ENCODE measurements around the gene ACTR10.
A peak's percentile ranks its signal among the peaks of the same experiment; 100 is the strongest.
"Not testable (repeated sequence)": the region's sequence is repeated elsewhere in the genome, so short reads cannot be mapped to it uniquely, and the experiment has no call there.

ACTR10 gene

DNA sequence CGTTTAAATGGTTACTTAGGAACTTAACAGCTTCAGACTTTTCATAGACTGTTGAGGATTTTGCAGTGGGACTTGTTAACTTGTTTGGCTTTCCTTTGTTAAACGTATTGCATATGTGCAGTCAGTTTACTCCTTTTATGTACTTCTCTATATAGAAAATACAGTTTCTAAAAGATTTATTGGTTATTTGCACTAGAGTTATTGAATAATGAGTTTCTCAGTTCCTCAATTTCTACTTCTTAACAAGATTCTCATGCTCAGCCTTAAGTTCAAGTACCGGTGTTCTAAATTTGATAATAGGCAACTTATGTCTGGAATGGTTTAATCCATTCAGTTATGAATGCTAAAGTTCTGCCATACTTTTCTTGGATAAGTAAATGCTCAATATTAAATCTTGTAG lies 45.6 kb downstream of the ACTR10 start:
- peak overlapping the region; percentile 84 for H3K27ac ChIP-seq
- TF ChIP-seq, protein P1, sequence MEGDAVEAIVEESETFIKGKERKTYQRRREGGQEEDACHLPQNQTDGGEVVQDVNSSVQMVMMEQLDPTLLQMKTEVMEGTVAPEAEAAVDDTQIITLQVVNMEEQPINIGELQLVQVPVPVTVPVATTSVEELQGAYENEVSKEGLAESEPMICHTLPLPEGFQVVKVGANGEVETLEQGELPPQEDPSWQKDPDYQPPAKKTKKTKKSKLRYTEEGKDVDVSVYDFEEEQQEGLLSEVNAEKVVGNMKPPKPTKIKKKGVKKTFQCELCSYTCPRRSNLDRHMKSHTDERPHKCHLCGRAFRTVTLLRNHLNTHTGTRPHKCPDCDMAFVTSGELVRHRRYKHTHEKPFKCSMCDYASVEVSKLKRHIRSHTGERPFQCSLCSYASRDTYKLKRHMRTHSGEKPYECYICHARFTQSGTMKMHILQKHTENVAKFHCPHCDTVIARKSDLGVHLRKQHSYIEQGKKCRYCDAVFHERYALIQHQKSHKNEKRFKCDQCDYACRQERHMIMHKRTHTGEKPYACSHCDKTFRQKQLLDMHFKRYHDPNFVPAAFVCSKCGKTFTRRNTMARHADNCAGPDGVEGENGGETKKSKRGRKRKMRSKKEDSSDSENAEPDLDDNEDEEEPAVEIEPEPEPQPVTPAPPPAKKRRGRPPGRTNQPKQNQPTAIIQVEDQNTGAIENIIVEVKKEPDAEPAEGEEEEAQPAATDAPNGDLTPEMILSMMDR (conservative IDR thresholded peaks at IDR 0.05) = no peak

DNA sequence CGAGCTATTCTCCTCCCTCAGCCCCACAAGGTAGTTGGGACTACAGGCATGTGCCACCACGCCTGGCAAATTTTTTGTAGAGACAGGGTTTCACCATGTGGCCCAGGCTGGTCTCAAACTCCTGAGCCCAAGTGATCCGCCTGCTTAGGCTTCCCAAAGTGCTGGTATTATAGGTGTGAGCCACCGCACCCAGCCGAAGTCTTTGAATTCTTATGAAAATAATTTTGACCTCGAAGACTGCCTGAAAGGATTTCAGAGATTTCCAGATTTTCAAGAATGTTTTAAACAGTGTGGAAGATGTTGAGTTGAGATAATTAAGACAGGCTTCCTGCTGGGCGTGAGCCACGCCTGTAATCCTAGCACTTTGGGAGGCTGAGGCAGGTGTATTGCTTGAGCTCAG lies 49.7 kb downstream of the ACTR10 start:
- H3K27ac ChIP-seq = no peak overlapping the region
- TF ChIP-seq ZFX (IDR thresholded peaks at IDR 0.05) = no peak
- TF ChIP-seq, protein P1 (conservative IDR thresholded peaks at IDR 0.05) = no peak

DNA sequence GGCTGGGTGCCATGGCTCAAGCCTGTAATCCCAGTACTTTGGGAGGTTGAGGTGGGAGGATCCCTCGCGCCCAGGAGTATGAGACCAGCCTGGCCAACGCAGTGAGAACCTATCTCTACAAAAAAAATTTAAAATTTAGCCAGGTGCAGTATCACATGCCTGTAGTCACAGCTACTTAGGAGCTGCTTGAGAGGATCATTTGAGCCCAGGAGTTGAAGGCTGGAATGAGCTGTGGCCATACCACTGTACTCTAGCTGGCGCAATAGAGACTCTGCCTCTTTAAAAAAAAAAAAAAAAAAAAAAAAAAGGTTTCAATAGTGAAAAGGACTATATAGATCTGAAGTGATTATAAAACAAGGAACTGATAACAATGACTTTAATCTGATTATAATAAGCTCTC lies 58.2 kb downstream of the ACTR10 start:
- no peak overlapping the region for H3K27ac ChIP-seq
- no peak for TF ChIP-seq ZFX (IDR thresholded peaks at IDR 0.05)
- TF ChIP-seq, protein P1 (conservative IDR thresholded peaks at IDR 0.05) = no peak

DNA sequence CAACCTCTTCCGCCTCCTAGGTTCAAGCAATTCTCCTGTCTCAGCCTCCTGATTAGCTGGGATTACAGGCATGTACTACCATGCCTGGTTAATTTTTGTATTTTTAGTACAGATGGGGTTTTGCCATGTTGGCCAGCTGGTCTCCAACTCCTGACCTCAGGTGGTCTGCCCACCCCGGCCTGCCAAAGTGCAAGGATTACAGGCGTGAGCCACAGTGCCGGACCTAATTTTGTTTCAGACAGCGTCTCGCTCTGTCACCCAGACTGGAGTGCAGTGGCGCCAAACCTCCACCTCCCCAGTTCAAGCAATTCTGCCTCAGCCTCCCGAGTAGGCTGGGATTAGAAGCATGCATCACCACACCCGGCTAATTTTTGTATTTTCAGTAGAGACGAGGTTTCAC lies 62.1 kb downstream of the ACTR10 start:
- not testable (repeated sequence) for H3K27ac ChIP-seq

DNA sequence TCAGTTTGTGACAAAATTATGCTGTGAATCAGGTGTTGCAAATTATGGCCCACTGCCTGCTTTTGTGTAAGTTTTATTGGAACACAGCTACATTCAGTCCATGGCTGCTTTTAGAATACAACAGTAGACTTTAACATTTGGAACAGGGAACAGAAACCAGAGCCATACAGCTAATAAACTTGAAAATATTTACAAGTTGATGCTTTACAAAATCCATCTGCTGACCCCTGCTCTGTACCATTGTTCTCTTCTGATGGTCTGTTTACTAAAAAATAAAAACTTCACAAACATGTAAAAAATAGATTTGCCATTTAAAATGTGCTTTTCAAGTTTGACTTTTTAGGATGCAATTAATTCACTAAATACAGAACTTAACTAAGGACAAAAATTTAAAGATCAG lies 65.5 kb downstream of the ACTR10 start:
- no peak overlapping the region for H3K27ac ChIP-seq
- TF ChIP-seq, protein P1 (conservative IDR thresholded peaks at IDR 0.05) = no peak
- no peak for TF ChIP-seq ZFX (IDR thresholded peaks at IDR 0.05)

DNA sequence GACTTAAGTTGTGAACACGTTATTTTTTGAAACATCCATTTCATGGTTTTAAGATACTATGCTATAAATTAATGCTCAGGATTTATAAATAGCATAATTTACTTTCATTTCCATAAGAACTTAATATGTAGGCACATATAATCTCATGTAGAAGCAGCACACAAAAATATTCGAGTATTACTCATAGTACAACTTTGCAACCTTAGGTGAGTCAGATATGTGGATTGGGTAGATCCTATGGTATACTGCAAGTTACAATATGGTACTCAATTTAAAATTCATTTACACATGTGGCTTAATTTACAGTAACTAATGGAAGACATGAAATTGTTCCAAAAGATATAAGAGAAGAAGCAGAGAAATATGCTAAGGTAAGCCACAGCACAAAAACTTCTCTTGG lies 70.7 kb downstream of the ACTR10 start:
- TF ChIP-seq, protein P1 (conservative IDR thresholded peaks at IDR 0.05) = no peak
- no peak for TF ChIP-seq ZFX (IDR thresholded peaks at IDR 0.05)

DNA sequence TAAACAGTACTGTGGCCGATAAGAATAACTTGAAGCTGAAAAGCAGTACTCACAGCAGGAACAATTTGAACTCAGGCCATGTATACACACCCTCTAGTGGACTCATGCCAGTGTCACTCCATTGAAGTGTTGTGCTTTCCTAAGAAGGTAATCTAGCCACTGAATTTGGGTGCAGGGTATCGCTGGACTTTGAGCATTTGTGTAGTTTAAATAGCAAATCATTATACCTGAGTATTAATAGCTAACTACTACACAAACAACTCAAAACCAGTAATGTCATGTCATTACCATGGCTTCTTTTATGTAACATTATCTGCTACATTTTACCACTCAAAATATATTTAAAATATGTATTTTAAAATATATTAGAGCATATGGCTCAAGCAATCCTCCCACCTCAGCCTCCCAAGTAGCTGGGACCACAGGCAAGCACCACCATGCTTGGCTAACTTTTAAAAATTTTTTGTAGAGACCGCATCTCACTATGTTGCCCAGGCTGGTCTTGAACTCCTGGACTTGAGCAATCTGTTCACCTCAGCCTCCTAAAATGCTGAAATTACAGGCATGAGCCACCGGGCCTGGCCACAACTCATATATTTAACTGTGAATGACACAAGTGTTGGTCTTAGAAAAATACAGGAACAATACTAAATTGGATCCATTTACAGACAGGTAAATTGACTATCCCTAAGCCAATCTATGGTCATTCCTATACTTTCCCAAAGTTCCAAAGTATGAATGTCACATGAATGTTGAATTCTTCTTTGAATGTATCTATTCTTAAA lies 72.8 kb downstream of the ACTR10 start:
- no peak overlapping the region for H3K27ac ChIP-seq
- TF ChIP-seq, protein P1 (conservative IDR thresholded peaks at IDR 0.05) = peak; percentile 16
- no peak for TF ChIP-seq ZFX (IDR thresholded peaks at IDR 0.05)

More for the DNA sequence above, 70.7 kb downstream of the ACTR10 start:
- no peak overlapping the region for H3K27ac ChIP-seq

DNA sequence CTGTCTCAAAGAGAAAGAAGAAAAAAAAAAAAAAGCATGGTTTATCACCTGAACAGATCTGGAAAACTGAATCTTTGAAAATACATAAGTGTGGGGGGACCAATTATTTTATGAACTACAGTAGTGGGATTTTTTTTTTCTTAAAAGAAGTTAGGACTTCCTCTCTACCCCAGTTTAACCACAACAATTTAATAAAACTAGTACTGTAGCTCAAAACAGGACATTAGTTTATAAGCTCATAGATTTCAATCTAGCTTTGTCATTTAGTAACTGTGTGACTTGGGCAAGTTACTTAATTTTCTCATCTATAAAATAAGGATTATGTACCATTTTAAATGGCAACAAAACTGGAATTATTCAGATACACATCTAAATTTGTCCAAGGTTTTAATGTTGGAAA lies 74.9 kb downstream of the ACTR10 start:
- H3K27ac ChIP-seq = no peak overlapping the region
- TF ChIP-seq, protein P1 (conservative IDR thresholded peaks at IDR 0.05) = no peak
- no peak for TF ChIP-seq ZFX (IDR thresholded peaks at IDR 0.05)
